Gastroesophageal sphincter (tissue), 3 donors: ENCODE results near the gene CD1B.

Source experiments
- CTCF ChIP-seq, 4 experiments: fragments of 200-600 bp in 2 of 4; fragments of 450-650 bp in 2 of 4; sonication (generic) in 1 of 4; IDR thresholded peaks; one replicate each; pipeline ENCODE4 v1.5.1; 2017 to 2019; ENCODE audit warnings: antibody characterized with exemption in 4 of 4, mild to moderate bottlenecking in 2 of 4, moderate library complexity in 2 of 4
- EP300 ChIP-seq: sonication (generic); formaldehyde crosslinking; IDR thresholded peaks from one replicate; pipeline ENCODE4 v1.6.1; 2017; ENCODE audit warnings: antibody characterized with exemption, mild to moderate bottlenecking
- POLR2A ChIP-seq, 2 donors: fragments of 450-650 bp; IDR thresholded peaks; one replicate each; pipeline ENCODE4 v1.6.1; 2017; ENCODE audit warnings: antibody characterized with exemption in 2 of 2, mild to moderate bottlenecking in 2 of 2, moderate library complexity in 1 of 2

GRCh38 chr1:158285756-158286241, 45.5 kb downstream of the CD1B start:
- TF ChIP-seq CTCF (IDR thresholded peaks at IDR 0.05) (no peak), EP300 (no peak), POLR2A (IDR thresholded peaks at IDR 0.05) (no peak)
